IMR-90 (cell line): ENCODE results near the gene TIAM2. TPM values are rescaled to one million over a fixed set of nuclear protein-coding genes. Genes with fewer than 3 reads are reported as not detected.

Source experiments
- ATAC-seq: fragments of 200-7000 bp; cut with Tn5 transposase; 2 replicates; pipeline ENCODE4 v1.9.1; 2020; ENCODE audit warnings: low read depth, mild to moderate bottlenecking, moderate library complexity
- BruUV-seq: library from RNA; stranded (reverse); fragments of 400-500 nt; replicated peaks from 2 replicates; lab custom pipeline; 2021; lab: Mats Ljungman, UMichigan
- CTCF ChIA-PET: fragments of 300-600 bp; formaldehyde crosslinking; extraction: SDS; loops from one replicate; lab custom pipeline; 2021; ENCODE audit warnings: antibody characterized with exemption; lab: Yijun Ruan, JAX
- POLR2A ChIA-PET: fragments of 300-600 bp; sonication (Branson Sonifier 250); formaldehyde crosslinking; loops from one replicate; lab custom pipeline; 2022; ENCODE audit warnings: antibody characterized with exemption; ENCODE audit not compliant: unreplicated experiment; lab: Charles Lee
- DNase-seq: peaks from one replicate; pipeline ENCODE4 v3.0.0; 2013
- H2AFZ ChIP-seq: replicated peaks from 2 replicates; pipeline ENCODE3; 2013; ENCODE audit warnings: low read length, mild to moderate bottlenecking; ENCODE audit not compliant: poor library complexity
- H2AK5ac ChIP-seq: 2 replicates; pipeline ENCODE4 v1.6.1; 2013; ENCODE audit warnings: low read depth, low read length, inconsistent platforms
- H2AK9ac ChIP-seq: replicated peaks from 2 replicates; pipeline ENCODE3; 2013; ENCODE audit warnings: mild to moderate bottlenecking, low read depth, low read length, moderate library complexity; ENCODE audit not compliant: poor library complexity
- H2BK120ac ChIP-seq: 2 replicates; pipeline ENCODE4 v1.6.1; 2013; ENCODE audit warnings: low read depth, low read length, inconsistent platforms
- H2BK15ac ChIP-seq: 3 replicates; pipeline ENCODE4 v1.6.1; 2013; ENCODE audit warnings: low read depth, low read length, inconsistent platforms
- H2BK20ac ChIP-seq: 2 replicates; pipeline ENCODE4 v1.6.1; 2013; ENCODE audit warnings: low read depth, mild to moderate bottlenecking, inconsistent platforms, low read length, moderate library complexity
- H2BK5ac ChIP-seq: 2 replicates; pipeline ENCODE4 v1.6.1; 2013; ENCODE audit warnings: mild to moderate bottlenecking, low read depth, low read length, inconsistent platforms; ENCODE audit not compliant: poor library complexity, severe bottlenecking
- H3K14ac ChIP-seq: replicated peaks from 2 replicates; pipeline ENCODE4 v1.6.1; 2013; ENCODE audit warnings: low read depth, low read length, inconsistent platforms
- H3K18ac ChIP-seq: 2 replicates; pipeline ENCODE4 v1.6.1; 2013; ENCODE audit warnings: low read depth, low read length, control low read depth
- H3K23ac ChIP-seq: 2 replicates; pipeline ENCODE4 v1.6.1; 2013; ENCODE audit warnings: low read depth, low read length, inconsistent platforms
- H3K27ac ChIP-seq: 2 replicates; pipeline ENCODE4 v1.5.1; 2013; ENCODE audit warnings: mild to moderate bottlenecking, control low read depth, low read length; ENCODE audit not compliant: insufficient read depth
- H3K27me3 ChIP-seq: 2 replicates; pipeline ENCODE4 v1.6.1; 2013; ENCODE audit warnings: low read length; ENCODE audit not compliant: control insufficient read depth, insufficient read depth
- H3K36me3 ChIP-seq: 2 replicates; pipeline ENCODE4 v1.6.1; 2013; ENCODE audit warnings: low read length, mixed read lengths; ENCODE audit not compliant: control insufficient read depth, insufficient read depth
- H3K4ac ChIP-seq: 2 replicates; pipeline ENCODE4 v1.6.1; 2013; ENCODE audit warnings: low read depth, low read length, inconsistent platforms
- H3K4me1 ChIP-seq: 2 replicates; pipeline ENCODE4 v1.6.1; 2013; ENCODE audit warnings: low read length, mixed read lengths; ENCODE audit not compliant: control insufficient read depth, insufficient read depth
- H3K4me2 ChIP-seq: 2 replicates; pipeline ENCODE4 v1.6.1; 2013; ENCODE audit warnings: low read depth, mild to moderate bottlenecking, control low read depth, low read length, moderate library complexity
- H3K4me3 ChIP-seq: 2 replicates; pipeline ENCODE4 v1.5.1; 2013; ENCODE audit warnings: low read depth, mild to moderate bottlenecking, control low read depth, low read length, moderate library complexity; ENCODE audit not compliant: insufficient read depth
- H3K56ac ChIP-seq: 2 replicates; pipeline ENCODE4 v1.6.1; 2013; ENCODE audit warnings: low read length, inconsistent platforms; ENCODE audit not compliant: insufficient read depth; ENCODE audit errors: extremely low read depth
- H3K79me1 ChIP-seq, 2 experiments: 2 replicates each; pipeline ENCODE4 v1.6.1; 2013; ENCODE audit warnings: low read length in 2 of 2, inconsistent platforms in 1 of 2, low read depth in 1 of 2
- H3K9ac ChIP-seq: 2 replicates; pipeline ENCODE4 v1.6.1; 2013; ENCODE audit warnings: low read depth, low read length, control low read depth
- H3K9me1 ChIP-seq: 2 replicates; pipeline ENCODE4 v1.6.1; 2013; ENCODE audit warnings: low read length, inconsistent platforms; ENCODE audit not compliant: insufficient read depth
- H3K9me3 ChIP-seq: 2 replicates; pipeline ENCODE4 v1.6.1; 2013; ENCODE audit warnings: low read length; ENCODE audit not compliant: control insufficient read depth, insufficient read depth
- H4K20me1 ChIP-seq: 2 replicates; pipeline ENCODE4 v1.6.1; 2013; ENCODE audit warnings: low read length, inconsistent platforms; ENCODE audit not compliant: insufficient read depth
- H4K5ac ChIP-seq: 2 replicates; pipeline ENCODE4 v1.6.1; 2013; ENCODE audit warnings: mild to moderate bottlenecking, low read depth, low read length, control low read depth
- H4K8ac ChIP-seq, 2 experiments: 2 replicates each; pipeline ENCODE4 v1.6.1; 2013; ENCODE audit warnings: low read depth in 2 of 2, low read length in 2 of 2, control low read depth in 1 of 2, inconsistent platforms in 1 of 2
- H4K91ac ChIP-seq: 2 replicates; pipeline ENCODE4 v1.6.1; 2013; ENCODE audit warnings: low read depth, low read length, inconsistent platforms; ENCODE audit not compliant: insufficient read depth
- RCOR1 ChIP-seq: IDR thresholded peaks from 2 replicates; pipeline ENCODE4 v1.6.1; 2012; ENCODE audit warnings: mild to moderate bottlenecking, low read length, improper control_type of control experiment; ENCODE audit not compliant: insufficient replicate concordance
- RFX5 ChIP-seq: IDR thresholded peaks from 2 replicates; pipeline ENCODE4 v1.8.0; 2012; ENCODE audit warnings: low read depth, mild to moderate bottlenecking, low read length, moderate library complexity
- WGBS, 2 experiments: methylation state at CpG; one replicate each; pipeline versions ENCODE4 v1.1.5 to v1.1.7; 2013; ENCODE audit warnings: missing lambda C conversion rate in 2 of 2; ENCODE audit not compliant: insufficient read length in 1 of 2; ENCODE audit errors: extremely low coverage in 2 of 2; 5-methylcytosine and 5-hydroxymethylcytosine counted together
- dilution Hi-C: fragments of 300-500 bp; cut with HindIII; formaldehyde crosslinking; loops from one replicate; pipeline ENCODE4 v1.14.3; 2018; ENCODE audit warnings: low sequenced_read_pairs; ENCODE audit not compliant: unreplicated experiment
- in situ Hi-C: fragments of 300-500 bp; cut with MboI; formaldehyde crosslinking; loops from 3 replicates; pipeline ENCODE4 v1.14.3; 2019; ENCODE audit warnings: low sequenced_read_pairs, inconsistent platforms, mixed read lengths
- intact Hi-C: fragments of 100-400 bp; cut with micrococcal nuclease; formaldehyde crosslinking; loops from 2 replicates; pipeline ENCODE4 v1.10.0; 2022
- polyA plus RNA-seq, 3 experiments: library from polyadenylated mRNA; depleted of rRNA; stranded (reverse); fragments of >200 nt; gene quantifications; 2 replicates each; pipeline ENCODE4 v1.2.3, GENCODE V29; 2012; ENCODE audit warnings: low replicate concordance in 1 of 3
- total RNA-seq: library from RNA; depleted of rRNA; stranded (reverse); fragments of >200 nt; gene quantifications from 2 replicates; pipeline ENCODE4 v1.2.3, GENCODE V29; 2012
- TF ChIP-seq, protein P1 (sequence below): fragments of 150-350 bp; IDR thresholded peaks from 2 replicates; pipeline ENCODE4 v1.6.1; 2016; ENCODE audit warnings: low read depth, mild to moderate bottlenecking, low read length, moderate library complexity, borderline replicate concordance

The TIAM2 gene
- total and polyA plus RNA-seq, 2 of the 4 experiments (the other 2 are of a cell fraction), result 3.1 to 4.7 TPM

GRCh38 chr6:155014137-155014536 lies 19.0 kb downstream of the TIAM2 start:
- DNase-seq, result no peak
- H3K27ac ChIP-seq, result no peak overlapping the region; the same call in 1 of the 2 replicates
- H3K4ac ChIP-seq, result no peak overlapping the region
- in situ Hi-C loops, result no loop called here
- intact Hi-C loops, result loop anchor here (5.0 to 10.0 kb wide), 2 partner anchors 158 to 339 kb away; no protein-coding TSS in a partner anchor
- H3K4me1 ChIP-seq, result peaks cover 10% of the 10 kb centered on the region
- H2BK5ac ChIP-seq, result peak overlapping the region; percentile 40
- H3K27me3 ChIP-seq, result no peaks in the 10 kb centered on the region
- H3K9me3 ChIP-seq, result no peaks in the 10 kb centered on the region
- CTCF ChIA-PET, result no interaction called here
- no peak overlapping the region for H2AK9ac ChIP-seq
- no peak overlapping the region for H3K14ac ChIP-seq
- no TSS peak for BruUV-seq
- no peak overlapping the region for H2BK120ac ChIP-seq
- H3K9ac ChIP-seq, result no peak overlapping the region
- no CpG with 5 or more reads among the region's 1 CpG for WGBS, 2 experiments
- no peak for ATAC-seq
- H3K18ac ChIP-seq, result no peak overlapping the region
- no peak overlapping the region for H3K23ac ChIP-seq
- no peak overlapping the region for H2AK5ac ChIP-seq
- peaks cover 10% of the 10 kb centered on the region for H3K9me1 ChIP-seq
- POLR2A ChIA-PET, result no interaction called here
- no peak overlapping the region for H3K4me3 ChIP-seq
- no peak overlapping the region for H2BK20ac ChIP-seq
- no peak overlapping the region for H2BK15ac ChIP-seq
- H4K5ac ChIP-seq, result no peak overlapping the region
- 0 out of 2 replicates have a peak, but pooled peaks cover 4% of the 10 kb centered on the region for H4K20me1 ChIP-seq
- dilution Hi-C loops, result no loop called here
- peaks cover 0 to 19% of the 10 kb centered on the region in 2 experiments; a peak in 2 of 4 replicates for H3K79me1 ChIP-seq
- TF ChIP-seq RCOR1 (no peak), RFX5 (no peak)
- TF ChIP-seq, protein P1, sequence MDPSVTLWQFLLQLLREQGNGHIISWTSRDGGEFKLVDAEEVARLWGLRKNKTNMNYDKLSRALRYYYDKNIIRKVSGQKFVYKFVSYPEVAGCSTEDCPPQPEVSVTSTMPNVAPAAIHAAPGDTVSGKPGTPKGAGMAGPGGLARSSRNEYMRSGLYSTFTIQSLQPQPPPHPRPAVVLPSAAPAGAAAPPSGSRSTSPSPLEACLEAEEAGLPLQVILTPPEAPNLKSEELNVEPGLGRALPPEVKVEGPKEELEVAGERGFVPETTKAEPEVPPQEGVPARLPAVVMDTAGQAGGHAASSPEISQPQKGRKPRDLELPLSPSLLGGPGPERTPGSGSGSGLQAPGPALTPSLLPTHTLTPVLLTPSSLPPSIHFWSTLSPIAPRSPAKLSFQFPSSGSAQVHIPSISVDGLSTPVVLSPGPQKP, result no peak
- no peak overlapping the region for H4K8ac ChIP-seq
- no peak overlapping the region for H2AFZ ChIP-seq
- no peak overlapping the region for H3K56ac ChIP-seq
- no peaks in the 10 kb centered on the region for H3K36me3 ChIP-seq
- H3K4me2 ChIP-seq, result no peak overlapping the region
- H4K91ac ChIP-seq, result no peak overlapping the region
